CD4-positive, alpha-beta T cell treated with Interleukin-15 for 1 hour (primary cell): ENCODE measurements around the gene APLP1.
"Not testable (repeated sequence)": the region's sequence is repeated elsewhere in the genome, so short reads cannot be mapped to it uniquely, and the experiment has no call there.

Experiments used
- DNase-seq: peaks from one replicate; pipeline ENCODE4 v3.0.0-alpha.2; 2020

The APLP1 gene

DNA sequence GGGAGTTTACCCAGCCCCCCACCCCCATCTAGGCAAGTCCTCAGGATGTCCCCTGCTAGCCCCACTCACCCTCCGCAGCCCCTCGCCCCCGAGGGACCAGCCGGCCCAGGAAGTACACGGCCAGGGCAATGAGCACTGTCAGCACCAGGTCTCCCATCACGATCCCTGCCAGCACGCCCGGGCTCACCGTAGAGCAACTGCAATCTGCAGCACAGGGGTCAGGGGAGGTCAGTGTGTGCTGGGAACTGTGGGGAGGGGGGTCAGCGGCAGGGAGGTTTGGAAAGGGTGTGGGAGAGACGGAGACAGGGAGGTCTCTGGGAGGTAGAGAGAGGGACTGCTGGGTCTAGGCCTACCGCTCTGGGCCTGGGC is 39.0 kb downstream of the APLP1 start:
- DNase-seq: no peak

DNA sequence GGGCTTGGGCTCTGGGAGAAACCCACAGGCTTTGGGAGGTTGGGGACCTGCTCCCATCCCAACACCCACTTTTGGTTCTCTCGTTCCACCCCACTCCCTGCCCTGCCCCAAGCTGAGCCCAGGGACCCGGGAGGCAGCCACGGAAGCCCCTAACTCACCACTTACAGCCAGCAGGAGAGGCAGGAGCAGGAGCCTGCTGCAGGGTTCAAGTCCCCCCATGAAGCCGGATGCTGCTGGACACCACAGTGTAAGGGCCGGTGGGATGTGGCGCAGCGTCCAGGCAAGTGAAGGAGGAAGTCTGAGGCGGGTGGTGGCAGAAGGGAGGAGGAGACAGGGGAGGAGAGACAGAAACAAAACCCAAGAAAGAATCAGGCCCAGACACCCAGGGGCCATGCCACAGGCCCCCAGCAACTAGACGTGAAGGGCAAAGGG is 39.7 kb downstream of the APLP1 start, which contains the start of gene TYROBP:
Gene TYROBP, minus strand, starts transcription at position 286 of the 432 bp plus-strand sequence. Its CDS starts 67 bp downstream, at position 219.
- DNase-seq: peak; percentile 40

DNA sequence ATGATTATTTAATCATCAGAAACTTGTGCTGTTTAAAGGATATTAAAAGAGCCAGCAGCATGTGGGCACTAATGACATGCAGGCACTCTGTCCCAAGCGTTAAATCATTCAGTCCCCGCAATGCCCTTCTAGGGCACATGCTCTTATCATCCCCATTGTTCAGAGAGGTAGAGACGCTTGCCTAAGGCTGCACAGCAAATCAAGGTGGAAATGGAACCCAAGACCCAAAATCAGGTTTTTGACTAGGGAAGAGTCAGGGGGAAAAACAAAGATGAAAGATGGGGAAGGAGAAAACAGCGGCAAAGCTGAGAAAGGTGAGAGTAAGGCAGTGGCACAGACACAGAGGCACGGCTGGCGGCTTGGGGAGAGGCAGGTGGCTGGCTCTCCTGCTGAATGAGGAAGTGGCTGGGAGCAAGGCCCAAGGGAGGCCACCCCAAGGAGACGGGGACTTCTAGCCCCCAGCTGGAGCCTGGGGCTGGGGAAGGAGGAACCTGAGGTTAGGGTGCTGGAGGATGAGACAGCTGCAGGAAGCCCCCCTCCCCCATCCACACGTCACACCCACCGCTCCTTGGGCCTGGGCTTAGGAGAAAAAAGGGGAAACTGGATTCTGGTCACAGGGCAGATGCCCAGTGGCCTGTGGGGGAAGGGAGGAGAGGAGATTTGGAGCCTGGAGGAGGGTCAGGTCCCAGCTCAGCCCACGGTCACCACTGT is 40.8 kb downstream of the APLP1 start:
- peak; percentile 93 for DNase-seq

DNA sequence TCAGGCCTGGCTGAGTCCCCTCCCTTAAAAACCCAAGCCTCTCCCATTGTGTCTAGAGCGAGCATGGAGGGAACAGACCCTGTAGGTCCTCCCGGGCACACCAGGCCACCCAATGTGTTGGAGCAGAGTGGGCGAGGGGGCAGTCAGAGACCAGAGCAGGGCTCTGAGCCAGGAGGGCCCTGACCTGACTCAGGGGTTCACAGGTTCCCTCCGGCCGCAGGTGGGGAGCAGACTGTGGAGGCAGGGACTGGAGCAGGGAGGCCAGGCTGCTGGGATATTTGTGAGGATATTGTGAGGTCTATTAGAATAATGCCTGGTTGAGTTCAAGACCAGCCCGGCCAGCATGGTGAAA is 41.3 kb downstream of the APLP1 start:
- DNase-seq: no peak

DNA sequence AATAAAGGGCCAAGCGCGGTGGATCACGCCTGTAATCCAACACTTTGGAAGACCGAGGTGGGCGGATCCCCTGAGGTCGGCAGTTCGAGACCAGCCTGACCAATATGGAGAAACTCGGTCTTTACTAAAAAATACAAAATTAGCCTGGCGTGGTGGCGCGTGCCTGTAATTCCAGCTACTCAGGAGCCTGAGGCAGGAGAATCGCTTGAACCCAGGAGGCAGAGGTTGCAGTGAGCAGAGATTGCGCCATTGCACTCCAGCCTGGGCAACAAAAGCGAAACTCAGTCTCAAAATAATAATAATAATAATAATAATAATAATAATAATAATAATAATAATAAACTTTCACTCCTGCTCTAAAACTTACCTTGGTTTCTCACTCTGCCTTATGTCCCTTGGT is 42.0 kb downstream of the APLP1 start:
- DNase-seq: not testable (repeated sequence)

DNA sequence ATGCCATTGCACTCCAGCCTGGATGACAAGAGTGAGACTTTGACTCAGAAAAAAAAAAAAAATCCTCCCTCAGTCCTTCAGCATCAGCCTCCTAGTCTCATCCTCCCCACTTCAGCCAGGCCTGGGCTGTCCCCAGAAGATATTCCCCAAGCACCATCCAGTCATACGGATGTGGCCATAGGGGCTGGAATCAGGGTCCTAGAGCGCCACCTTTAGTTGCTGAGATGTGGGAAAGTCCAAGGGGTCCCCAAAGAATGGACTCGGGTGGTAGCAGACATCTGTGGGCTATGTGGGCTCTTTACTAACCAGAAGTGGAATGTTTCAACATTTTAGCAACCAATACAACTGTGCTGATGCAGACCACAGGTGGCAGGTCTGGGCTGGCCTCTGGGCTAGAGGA is 42.8 kb downstream of the APLP1 start:
- no peak for DNase-seq

DNA sequence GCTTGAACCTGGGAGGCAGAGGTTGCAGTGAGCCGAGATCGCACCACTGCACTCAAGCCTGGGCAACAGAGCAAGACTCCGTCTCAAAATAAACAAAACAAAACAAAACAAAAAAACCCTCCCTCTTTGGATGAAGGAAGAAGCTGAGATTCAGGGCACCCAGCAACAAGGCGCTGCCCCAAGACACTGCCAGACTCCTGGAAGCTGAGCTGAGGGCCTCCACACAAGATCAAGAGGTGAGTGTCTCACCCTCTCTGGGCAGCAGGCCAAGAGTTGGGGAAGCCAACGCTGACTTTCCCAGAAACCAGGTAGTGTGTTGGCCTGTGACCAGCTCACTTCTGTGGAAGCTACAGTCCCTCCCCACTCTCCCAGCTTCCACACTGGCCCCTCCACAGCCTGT is 43.4 kb downstream of the APLP1 start:
- DNase-seq: no peak

DNA sequence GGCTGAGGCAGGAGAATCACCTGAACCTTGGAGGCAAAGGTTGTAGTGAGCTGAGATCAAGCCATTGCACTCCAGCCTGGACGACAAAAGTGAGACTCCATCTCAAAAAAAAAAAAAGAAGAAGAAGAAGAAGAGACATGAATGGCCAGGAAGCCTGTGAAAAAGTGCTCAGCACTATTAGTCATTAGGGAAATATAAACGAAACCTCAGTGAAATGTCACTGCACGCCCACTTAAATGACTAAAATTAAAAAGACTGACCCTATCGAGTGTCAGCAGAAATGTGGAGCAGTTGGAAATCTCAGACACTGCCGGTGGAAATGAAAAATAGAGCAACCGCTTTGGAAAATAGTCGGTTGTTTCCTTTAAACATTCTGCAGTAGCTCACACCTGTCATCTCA is 45.2 kb downstream of the APLP1 start:
- DNase-seq: no peak

DNA sequence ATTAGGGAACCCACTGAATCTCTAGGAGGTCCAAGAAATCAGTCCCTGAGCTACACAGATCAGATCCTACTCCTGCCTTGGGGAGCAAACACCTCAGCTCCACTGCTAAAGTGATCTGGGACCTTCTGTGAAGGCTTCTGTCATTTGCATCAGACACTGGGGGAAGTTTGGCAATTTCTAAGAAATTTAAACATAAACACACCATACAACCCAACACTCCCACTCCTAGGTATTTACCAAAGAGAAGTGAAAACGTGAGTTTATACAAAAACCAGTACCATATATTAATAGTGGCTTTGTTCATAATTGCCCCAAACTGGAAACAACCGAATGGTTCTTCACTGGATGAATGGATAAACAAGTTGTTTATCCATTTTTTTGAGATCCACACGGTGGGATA is 47.1 kb downstream of the APLP1 start:
- DNase-seq: no peak

DNA sequence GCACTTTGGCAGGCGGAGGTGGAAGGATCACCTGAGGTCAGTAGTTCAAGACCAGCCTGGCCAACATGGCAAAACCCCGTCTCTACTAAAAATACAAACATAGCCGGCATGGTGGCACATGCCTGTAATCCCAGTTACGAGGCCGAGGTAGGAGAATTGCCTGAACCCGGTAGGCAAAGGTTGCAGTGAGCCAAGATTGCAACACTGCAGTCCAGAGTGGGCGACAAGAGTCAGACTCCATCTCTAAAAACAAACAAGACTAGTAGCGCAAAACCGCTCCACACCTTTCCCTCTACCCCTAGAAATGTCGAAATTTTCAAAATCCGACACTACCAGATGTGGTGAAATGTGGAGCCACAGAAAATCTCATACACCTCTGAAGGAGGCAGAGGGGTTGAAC is 50.9 kb downstream of the APLP1 start:
- DNase-seq: no peak

DNA sequence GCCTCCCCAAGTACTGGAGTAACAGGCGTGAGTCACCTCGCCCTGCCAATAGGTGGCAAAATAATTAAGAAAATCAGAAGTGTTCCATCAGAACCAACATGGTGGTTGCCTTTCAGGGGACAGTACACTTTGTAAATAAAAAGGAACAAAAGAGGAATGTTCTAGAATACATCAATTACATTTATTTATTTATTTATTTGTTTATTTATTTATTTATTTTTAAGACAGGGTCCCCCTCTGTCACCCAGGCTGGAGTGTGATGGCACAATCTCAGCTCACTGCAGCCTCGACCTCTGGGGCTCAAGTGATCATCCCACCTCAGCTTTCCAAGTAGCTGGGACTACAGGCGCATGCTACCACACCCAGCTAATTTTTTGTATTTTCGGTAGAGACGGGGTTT is 52.6 kb downstream of the APLP1 start:
- DNase-seq: no peak

DNA sequence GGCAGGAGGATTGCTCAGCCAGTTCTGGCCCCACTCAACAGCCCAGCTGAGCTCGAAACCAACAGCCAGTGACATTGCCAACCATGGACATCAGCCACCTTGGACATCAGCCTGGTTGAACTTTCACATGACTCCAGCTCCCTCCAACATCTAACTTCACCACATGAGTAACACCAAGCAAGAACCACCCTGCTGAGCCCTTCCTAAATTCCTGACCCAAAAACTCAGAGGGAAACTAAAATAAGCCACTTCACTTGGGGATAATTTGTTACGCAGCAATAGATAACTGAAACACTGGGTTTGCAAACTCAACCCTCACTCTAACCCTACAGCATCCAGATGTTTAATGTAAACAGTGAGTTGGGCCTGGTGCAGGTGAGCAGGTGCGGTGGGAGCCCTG is 57.1 kb downstream of the APLP1 start:
- no peak for DNase-seq

DNA sequence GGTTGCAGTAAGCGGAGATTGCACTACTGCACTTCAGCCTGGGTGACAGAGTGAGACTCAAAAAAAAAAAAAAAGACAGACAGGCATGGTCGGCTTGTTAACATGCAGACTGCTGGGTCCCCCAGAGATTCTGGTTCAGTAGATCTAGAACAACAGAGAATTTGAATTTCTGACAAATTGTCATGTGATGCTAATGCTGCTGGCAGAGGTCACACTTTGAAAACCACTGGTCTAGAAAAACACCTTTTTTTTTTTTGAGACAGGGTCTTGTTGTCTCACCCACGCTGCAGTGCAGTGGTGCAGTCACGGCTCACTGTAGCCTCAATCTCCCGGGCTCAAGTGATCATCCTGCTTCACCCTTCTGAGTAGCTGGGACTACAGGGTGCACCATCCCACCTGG is 60.1 kb downstream of the APLP1 start:
- DNase-seq: peak; percentile 65
